OCI-LY1 (cell line): ENCODE data around the gene PTPN13.

Source experiments
- H2AFZ ChIP-seq: fragments of 200-600 bp; sonication (generic), shearing (Covaris generic); 2 replicates; pipeline ENCODE4 v1.6.0; 2014; ENCODE audit warnings: antibody characterized with exemption, mild to moderate bottlenecking, low read length
- H3F3A ChIP-seq: fragments of 200-600 bp; sonication (generic), shearing (Covaris generic); 2 replicates; pipeline ENCODE4 v1.6.0; 2014; ENCODE audit warnings: mild to moderate bottlenecking, antibody characterized with exemption, low read length, moderate library complexity; ENCODE audit not compliant: insufficient read depth
- H3K27ac ChIP-seq: fragments of 200-600 bp; sonication (generic); 2 replicates; pipeline ENCODE4 v1.5.1; 2014; ENCODE audit warnings: low read length, mixed run types, mild to moderate bottlenecking, low read depth; ENCODE audit not compliant: poor library complexity, severe bottlenecking
- H3K27me3 ChIP-seq: fragments of 200-600 bp; sonication (generic); 2 replicates; pipeline ENCODE4 v1.6.0; 2014; ENCODE audit warnings: antibody characterized with exemption, mild to moderate bottlenecking, low read length, moderate library complexity; ENCODE audit not compliant: insufficient read depth
- H3K36me3 ChIP-seq: fragments of 200-600 bp; sonication (generic); 2 replicates; pipeline ENCODE4 v1.6.1; 2014; ENCODE audit warnings: mild to moderate bottlenecking, antibody characterized with exemption, low read length, moderate library complexity, mixed read lengths; ENCODE audit not compliant: insufficient read depth
- H3K4me1 ChIP-seq: fragments of 200-600 bp; sonication (generic); 2 replicates; pipeline ENCODE4 v1.5.1; 2014; ENCODE audit warnings: mild to moderate bottlenecking, low read length, moderate library complexity; ENCODE audit not compliant: insufficient read depth, severe bottlenecking
- H3K4me2 ChIP-seq: fragments of 200-600 bp; sonication (generic), shearing (Covaris generic); 2 replicates; pipeline ENCODE4 v1.6.1; 2014; ENCODE audit warnings: low read length
- H3K4me3 ChIP-seq: fragments of 200-600 bp; sonication (generic); 2 replicates; pipeline ENCODE4 v1.5.1; 2014; ENCODE audit warnings: low read length, low read depth, mild to moderate bottlenecking, mixed read lengths; ENCODE audit not compliant: poor library complexity, severe bottlenecking
- H3K79me2 ChIP-seq: fragments of 200-600 bp; shearing (Covaris generic); 2 replicates; pipeline ENCODE4 v1.6.1; 2016; ENCODE audit warnings: mixed run types, low read length, mixed read lengths; ENCODE audit not compliant: insufficient read depth
- H3K9ac ChIP-seq: fragments of 200-600 bp; sonication (generic), shearing (Covaris generic); 2 replicates; pipeline ENCODE4 v1.6.1; 2014; ENCODE audit warnings: mild to moderate bottlenecking, low read length, mixed read lengths
- H3K9me2 ChIP-seq: fragments of 200-600 bp; sonication (generic), shearing (Covaris generic); 2 replicates; pipeline ENCODE4 v1.6.1; 2014; ENCODE audit warnings: low read depth, mild to moderate bottlenecking, low read length, mixed read lengths
- H3K9me3 ChIP-seq: fragments of 200-600 bp; shearing (Covaris generic); 2 replicates; pipeline ENCODE4 v1.6.1; 2014; ENCODE audit warnings: low read length, mixed read lengths
- H4K20me1 ChIP-seq: fragments of 200-600 bp; sonication (generic), shearing (Covaris generic); 2 replicates; pipeline ENCODE4 v1.6.0; 2016; ENCODE audit warnings: mild to moderate bottlenecking, low read length; ENCODE audit not compliant: insufficient read depth
- EZH2 ChIP-seq: fragments of 200-600 bp; sonication (generic), shearing (Covaris generic); IDR thresholded peaks from 2 replicates; pipeline ENCODE4 v1.8.0; 2017; ENCODE audit warnings: borderline replicate concordance, mixed run types, mild to moderate bottlenecking, antibody characterized with exemption, low read length, moderate library complexity, mixed read lengths
- TF ChIP-seq, protein P1 (sequence below): fragments of 200-600 bp; sonication (generic), shearing (Covaris generic); IDR thresholded peaks from 2 replicates; pipeline ENCODE4 v1.5.1; 2017; ENCODE audit warnings: mild to moderate bottlenecking, antibody characterized with exemption, low read length, moderate library complexity, mixed read lengths

The PTPN13 gene

GRCh38 chr4:86592553-86593249, 1.4 kb upstream of the PTPN13 start:
- H3K4me1 ChIP-seq, result peaks cover 13% of the 10 kb centered on the region
- no peaks in the 10 kb centered on the region for H3K79me2 ChIP-seq
- H3K4me2 ChIP-seq, result no peak overlapping the region
- no peaks in the 10 kb centered on the region for H3K27me3 ChIP-seq
- H3K4me3 ChIP-seq, result no peak overlapping the region
- no peak overlapping the region for H3K27ac ChIP-seq
- no peaks in the 10 kb centered on the region for H3K9me3 ChIP-seq
- TF ChIP-seq, protein P1, sequence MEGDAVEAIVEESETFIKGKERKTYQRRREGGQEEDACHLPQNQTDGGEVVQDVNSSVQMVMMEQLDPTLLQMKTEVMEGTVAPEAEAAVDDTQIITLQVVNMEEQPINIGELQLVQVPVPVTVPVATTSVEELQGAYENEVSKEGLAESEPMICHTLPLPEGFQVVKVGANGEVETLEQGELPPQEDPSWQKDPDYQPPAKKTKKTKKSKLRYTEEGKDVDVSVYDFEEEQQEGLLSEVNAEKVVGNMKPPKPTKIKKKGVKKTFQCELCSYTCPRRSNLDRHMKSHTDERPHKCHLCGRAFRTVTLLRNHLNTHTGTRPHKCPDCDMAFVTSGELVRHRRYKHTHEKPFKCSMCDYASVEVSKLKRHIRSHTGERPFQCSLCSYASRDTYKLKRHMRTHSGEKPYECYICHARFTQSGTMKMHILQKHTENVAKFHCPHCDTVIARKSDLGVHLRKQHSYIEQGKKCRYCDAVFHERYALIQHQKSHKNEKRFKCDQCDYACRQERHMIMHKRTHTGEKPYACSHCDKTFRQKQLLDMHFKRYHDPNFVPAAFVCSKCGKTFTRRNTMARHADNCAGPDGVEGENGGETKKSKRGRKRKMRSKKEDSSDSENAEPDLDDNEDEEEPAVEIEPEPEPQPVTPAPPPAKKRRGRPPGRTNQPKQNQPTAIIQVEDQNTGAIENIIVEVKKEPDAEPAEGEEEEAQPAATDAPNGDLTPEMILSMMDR, result no peak
- no peak for TF ChIP-seq EZH2
- H4K20me1 ChIP-seq, result no peaks in the 10 kb centered on the region
- H3K9ac ChIP-seq, result no peak overlapping the region
- no peaks in the 10 kb centered on the region for H3K36me3 ChIP-seq
- no peak overlapping the region for H2AFZ ChIP-seq
- no peaks in the 10 kb centered on the region for H3K9me2 ChIP-seq
- H3F3A ChIP-seq, result no peaks in the 10 kb centered on the region

DNA sequence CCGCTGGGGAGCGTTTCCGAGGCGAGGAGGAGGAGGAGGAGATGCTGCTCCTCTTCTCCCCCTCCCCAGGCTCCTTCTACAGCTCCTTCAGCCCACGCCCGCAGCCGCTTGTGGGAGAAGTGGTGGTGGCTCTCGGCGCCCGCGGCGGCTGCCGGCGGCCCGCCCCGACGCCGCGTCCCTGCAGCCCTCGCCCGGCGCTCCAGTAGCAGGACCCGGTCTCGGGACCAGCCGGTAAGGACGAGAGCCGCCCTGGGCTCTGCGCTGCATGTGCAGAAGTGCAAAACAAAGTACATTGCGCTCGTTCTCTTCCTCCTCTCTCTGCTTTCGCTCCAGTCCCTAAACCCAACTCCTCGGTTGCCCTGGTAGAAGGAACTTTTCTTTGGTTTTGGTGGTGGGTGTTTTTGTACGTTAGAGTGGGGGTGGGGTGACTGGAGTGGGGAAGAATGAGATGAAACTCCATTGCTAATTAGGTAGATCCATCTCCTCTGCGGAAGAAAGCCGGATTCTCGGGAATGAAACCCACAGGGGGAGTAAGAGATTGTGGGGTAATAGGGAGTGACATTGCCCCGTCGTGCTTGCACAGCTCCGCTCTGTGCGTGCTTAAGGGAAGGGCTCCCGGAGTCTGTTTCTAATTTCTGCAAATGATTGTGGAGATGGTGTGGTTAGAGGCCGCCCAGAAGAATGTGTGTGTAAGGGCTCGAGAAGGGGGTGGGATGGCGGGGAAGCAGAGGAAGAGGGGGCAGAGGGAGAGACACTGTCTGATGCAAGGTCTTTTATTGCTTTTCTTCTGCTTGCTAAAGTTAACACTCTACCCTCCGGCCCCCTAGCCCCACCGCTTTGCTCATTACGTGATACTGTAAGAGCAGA, 677 bp downstream of the PTPN13 start:
- Histone ChIP-seq H3K4me3 (peak overlapping the region; percentile 51), H3K79me2 (no peaks in the 10 kb centered on the region), H3K4me2 (peak overlapping the region; percentile 68), H3K36me3 (no peaks in the 10 kb centered on the region), H4K20me1 (no peaks in the 10 kb centered on the region), H3K9ac (no peak overlapping the region), H3K9me2 (no peaks in the 10 kb centered on the region), H3K27ac (no peak overlapping the region), H3K27me3 (no peaks in the 10 kb centered on the region), H3K9me3 (no peaks in the 10 kb centered on the region), H2AFZ (no peak overlapping the region), H3K4me1 (peaks cover 13% of the 10 kb centered on the region), H3F3A (no peaks in the 10 kb centered on the region)
- TF ChIP-seq, protein P1, result no peak
- no peak for TF ChIP-seq EZH2

DNA sequence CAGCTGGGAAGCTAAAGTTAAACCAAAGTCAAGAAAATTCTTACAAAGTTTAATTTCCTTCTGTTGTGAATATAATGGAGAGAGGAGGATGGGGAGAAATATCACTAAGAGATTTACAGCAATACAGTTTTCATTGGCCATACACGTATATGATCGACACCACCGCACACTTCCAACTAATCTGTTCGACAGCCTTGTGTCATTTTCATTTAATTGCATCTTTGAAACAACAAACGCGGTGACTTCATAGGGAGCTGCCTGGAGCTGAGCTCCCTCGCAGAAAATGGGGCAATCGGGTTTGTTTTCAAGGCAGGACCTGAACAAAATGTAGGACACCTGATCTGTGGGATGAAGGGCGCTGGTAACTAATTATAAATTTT, 1.3 kb downstream of the PTPN13 start:
- Histone ChIP-seq H2AFZ (no peak overlapping the region), H3K4me1 (peaks cover 13% of the 10 kb centered on the region), H3K79me2 (no peaks in the 10 kb centered on the region), H3K36me3 (no peaks in the 10 kb centered on the region), H3K9me2 (no peaks in the 10 kb centered on the region), H3K4me3 (no peak overlapping the region), H3F3A (no peaks in the 10 kb centered on the region), H3K9me3 (no peaks in the 10 kb centered on the region), H3K4me2 (no peak overlapping the region), H3K27me3 (no peaks in the 10 kb centered on the region), H3K9ac (no peak overlapping the region), H4K20me1 (no peaks in the 10 kb centered on the region), H3K27ac (no peak overlapping the region)
- TF ChIP-seq, protein P1, result no peak
- TF ChIP-seq EZH2, result no peak
